KMS-11 (cell line): Measurements from ENCODE around the gene SLC22A23.

Source experiments
- H2AFZ ChIP-seq: fragments of 200-600 bp; sonication (generic); 2 replicates; pipeline ENCODE4 v1.6.1; 2016; ENCODE audit warnings: antibody characterized with exemption, mixed run types, low read depth
- H3K27ac ChIP-seq: fragments of 200-600 bp; sonication (generic); 2 replicates; pipeline ENCODE4 v1.6.1; 2016; ENCODE audit warnings: mild to moderate bottlenecking, mixed run types
- H3K27me3 ChIP-seq: fragments of 200-600 bp; sonication (generic); 2 replicates; pipeline ENCODE4 v1.6.1; 2017; ENCODE audit warnings: mild to moderate bottlenecking, low read depth, mixed run types, moderate library complexity; ENCODE audit not compliant: insufficient read depth
- H3K36me3 ChIP-seq: fragments of 200-600 bp; sonication (generic); 2 replicates; pipeline ENCODE4 v1.6.1; 2017; ENCODE audit warnings: mild to moderate bottlenecking, mixed run types; ENCODE audit not compliant: insufficient read depth
- H3K4me1 ChIP-seq: fragments of 200-600 bp; sonication (generic); 2 replicates; pipeline ENCODE4 v1.6.1; 2016; ENCODE audit warnings: mild to moderate bottlenecking, low read depth, mixed run types; ENCODE audit not compliant: poor library complexity, severe bottlenecking
- H3K4me2 ChIP-seq: fragments of 200-600 bp; sonication (generic); 2 replicates; pipeline ENCODE4 v1.7.0; 2016; ENCODE audit warnings: mild to moderate bottlenecking, mixed run types
- H3K4me3 ChIP-seq: fragments of 200-600 bp; sonication (generic); IDR thresholded peaks from 2 replicates; pipeline ENCODE4 v1.6.1; 2017; ENCODE audit warnings: low read depth, low read length, mixed read lengths; ENCODE audit not compliant: insufficient read depth
- H3K79me2 ChIP-seq: fragments of 200-600 bp; sonication (generic); 2 replicates; pipeline ENCODE4 v1.6.1; 2016; ENCODE audit warnings: low read depth, mixed run types; ENCODE audit not compliant: insufficient read depth
- H3K9ac ChIP-seq: fragments of 200-600 bp; sonication (generic); 2 replicates; pipeline ENCODE4 v1.6.1; 2016; ENCODE audit warnings: mild to moderate bottlenecking, mixed run types
- H4K20me1 ChIP-seq: fragments of 200-600 bp; sonication (generic); 2 replicates; pipeline ENCODE4 v1.6.1; 2016; ENCODE audit warnings: mild to moderate bottlenecking, mixed run types; ENCODE audit not compliant: insufficient read depth
- CTCF ChIP-seq: fragments of 200-600 bp; sonication (generic); conservative IDR thresholded peaks from 2 replicates; pipeline ENCODE4 v1.6.1; 2017; ENCODE audit warnings: low read depth, mild to moderate bottlenecking, antibody characterized with exemption, low read length, moderate library complexity, mixed read lengths

Gene SLC22A23

GRCh38 chr6:3425574-3425973 is 31.3 kb downstream of the SLC22A23 start:
- Histone ChIP-seq H3K4me2 (no peak overlapping the region), H3K4me1 (peaks cover 6% of the 10 kb centered on the region), H3K27ac (no peak overlapping the region), H3K27me3 (no peaks in the 10 kb centered on the region), H4K20me1 (no peaks in the 10 kb centered on the region), H3K9ac (no peak overlapping the region), H3K79me2 (no peaks in the 10 kb centered on the region), H3K4me3 (no peak overlapping the region), H3K36me3 (no peaks in the 10 kb centered on the region), H2AFZ (no peak overlapping the region)
- no peak for TF ChIP-seq CTCF

GRCh38 chr6:3424185-3424927 is 32.5 kb downstream of the SLC22A23 start:
- no peak for TF ChIP-seq CTCF
- Histone ChIP-seq H3K36me3 (no peaks in the 10 kb centered on the region), H3K79me2 (no peaks in the 10 kb centered on the region), H3K27ac (no peak overlapping the region), H3K27me3 (no peaks in the 10 kb centered on the region), H3K4me2 (no peak overlapping the region), H2AFZ (no peak overlapping the region), H3K4me3 (no peak overlapping the region), H3K9ac (no peak overlapping the region), H3K4me1 (peaks cover 8% of the 10 kb centered on the region), H4K20me1 (no peaks in the 10 kb centered on the region)

GRCh38 chr6:3423439-3424184 is 33.2 kb downstream of the SLC22A23 start:
- TF ChIP-seq CTCF: no peak
- no peak overlapping the region for H3K4me3 ChIP-seq
- H2AFZ ChIP-seq: no peak overlapping the region
- H3K4me1 ChIP-seq: peaks cover 15% of the 10 kb centered on the region
- H3K9ac ChIP-seq: no peak overlapping the region
- no peaks in the 10 kb centered on the region for H3K36me3 ChIP-seq
- H3K79me2 ChIP-seq: no peaks in the 10 kb centered on the region
- H3K4me2 ChIP-seq: no peak overlapping the region
- no peak overlapping the region for H3K27ac ChIP-seq
- H3K27me3 ChIP-seq: no peaks in the 10 kb centered on the region
- no peaks in the 10 kb centered on the region for H4K20me1 ChIP-seq

GRCh38 chr6:3422435-3423070 is 34.3 kb downstream of the SLC22A23 start:
- no peak for TF ChIP-seq CTCF
- no peak overlapping the region for H2AFZ ChIP-seq
- H3K79me2 ChIP-seq: no peaks in the 10 kb centered on the region
- no peak overlapping the region for H3K4me3 ChIP-seq
- H3K4me2 ChIP-seq: no peak overlapping the region
- no peaks in the 10 kb centered on the region for H4K20me1 ChIP-seq
- no peak overlapping the region for H3K9ac ChIP-seq
- no peaks in the 10 kb centered on the region for H3K36me3 ChIP-seq
- H3K4me1 ChIP-seq: peaks cover 25% of the 10 kb centered on the region
- H3K27ac ChIP-seq: no peak overlapping the region
- no peaks in the 10 kb centered on the region for H3K27me3 ChIP-seq
